ENCODE measurements around the gene MRPL48. TPM values are rescaled to one million over a fixed set of nuclear protein-coding genes. Genes with fewer than 3 reads are reported as not detected.
A peak's percentile ranks its signal among the peaks of the same experiment; 100 is the strongest.

The MRPL48 gene
- total and polyA plus RNA-seq, 2 of the 8 experiments (the other 6 are each of a cell fraction or from before 2014, with no cell fraction given), result 34.9 to 59.9 TPM

GRCh38 chr11:73875840-73876239, 88.2 kb downstream of the MRPL48 start:
- Histone ChIP-seq H3K18ac (ENCODE audit: extremely low read depth, low read length) (no peak overlapping the region), H3K27me3 (replicated peaks in 1 of 4; ENCODE audit: control insufficient read depth in 3 of 4, extremely low read depth in 1 of 4, insufficient read depth in 3 of 4, low read length in 3 of 4) (no peaks in the 10 kb centered on the region), H2AFZ (ENCODE audit: low read length) (no peak overlapping the region), H4K5ac (ENCODE audit: insufficient read length, low read depth, low read length) (peak overlapping the region; percentile 80), H4K20me1 (replicated peaks in 1 of 2; ENCODE audit: control insufficient read depth in 1 of 2, insufficient read depth in 2 of 2, low read length in 2 of 2) (peaks cover 5 to 6% of the 10 kb centered on the region in 2 experiments), H2BK12ac (ENCODE audit: low read depth, low read length) (no peak overlapping the region), H3K27ac (ENCODE audit: low read depth, low read length) (peak overlapping the region; percentile 89), H3K79me1 (ENCODE audit: low read depth, low read length) (peaks cover 15% of the 10 kb centered on the region), H3K23ac (ENCODE audit: insufficient read length) (no peak overlapping the region), H4K8ac (ENCODE audit: extremely low read depth, insufficient read depth, low read length) (no peak overlapping the region), H2BK20ac (ENCODE audit: low read length) (no peak overlapping the region), H3K4me1 (replicated peaks in 1 of 4; ENCODE audit: control insufficient read depth in 3 of 4, insufficient read depth in 4 of 4, low read length in 3 of 4) (peaks cover 4 to 10% (median 7%) of the 10 kb centered on the region in 4 experiments; a peak in 6 of 7 replicates), H3K79me2 (ENCODE audit: control insufficient read depth in 1 of 2, insufficient read depth in 2 of 2, low read length in 2 of 2) (peaks cover 6 to 40% of the 10 kb centered on the region in 2 experiments; a peak in 3 of 4 replicates), H3K14ac (ENCODE audit: insufficient read length) (no peak overlapping the region), H3K4ac (replicated peaks; ENCODE audit: insufficient read length, low read depth, low read length) (no peak overlapping the region), H3K9ac (replicated peaks in 1 of 4; ENCODE audit: extremely low read depth in 1 of 4, low read depth in 3 of 4, low read length in 3 of 4) (peak overlapping the region; percentile 73 to 97 (median 91)), H3K23me2 (ENCODE audit: low read depth, low read length) (peaks cover 10% of the 10 kb centered on the region; the same call in 1 of the 2 replicates), H2AK5ac (ENCODE audit: low read depth, low read length) (no peak overlapping the region), H2BK5ac (ENCODE audit: low read depth, low read length) (no peak overlapping the region), H3K4me2 (ENCODE audit: insufficient read depth in 1 of 2, low read depth in 2 of 2, low read length in 2 of 2) (peak overlapping the region; percentile 88 to 89), H3K36me3 (ENCODE audit: control insufficient read depth in 2 of 4, insufficient read depth in 4 of 4, low read length in 3 of 4) (peaks cover 14 to 52% (median 29%) of the 10 kb centered on the region in 4 experiments), H2BK120ac (replicated peaks; ENCODE audit: low read depth, low read length) (no peak overlapping the region), H2BK15ac (ENCODE audit: low read length) (no peak overlapping the region), H3K4me3 (ENCODE audit: extremely low read depth in 1 of 4, insufficient read depth in 2 of 4, low read depth in 3 of 4, low read length in 4 of 4) (peak overlapping the region; percentile 57 to 100 (median 89)), H3K9me3 (ENCODE audit: insufficient read depth in 2 of 2, low read depth in 1 of 2, low read length in 1 of 2) (no peaks in the 10 kb centered on the region), H3K56ac (replicated peaks; ENCODE audit: insufficient read length, low read depth, low read length) (no peak overlapping the region), H4K91ac (replicated peaks; ENCODE audit: insufficient read length, low read length) (no peak overlapping the region)
- FAIRE-seq (no peak), DNase-seq (ENCODE audit: low read depth in 1 of 2, low spot score in 2 of 2) (no peak)
- ChIA-PET CTCF (ENCODE audit: partially characterized antibody) (no interaction called here), POLR2A (ENCODE audit: partially characterized antibody) (interaction anchor here (0.7 to 7.8 kb wide), 5 partner anchors 9 to 36 kb away, joined by 3 to 55 read pairs (median 4); no protein-coding TSS in a partner anchor)
- no peak for TF ChIP-seq EZH2 (IDR thresholded peaks at IDR 0.05; ENCODE audit: low read depth, low read length, severe bottlenecking)
- TF ChIP-seq TEAD4 (IDR thresholded peaks at IDR 0.05; ENCODE audit: low read depth, low read length), result peak; percentile 83
- 0 out of 2 replicates have a peak, but pooled peaks have one; percentile 46 for TF ChIP-seq POLR2AphosphoS5 (IDR thresholded peaks at IDR 0.05; ENCODE audit: low read depth, low read length)
- 0 out of 2 replicates have a peak, but pooled peaks have one; percentile 18 for TF ChIP-seq KDM5A (IDR thresholded peaks at IDR 0.05; ENCODE audit: low read length)
- WGBS, 2 experiments (ENCODE audit: extremely low coverage in 1 of 2, insufficient coverage in 1 of 2, insufficient read length in 1 of 2, insufficient replicate concordance in 2 of 2, low coverage in 1 of 2, low lambda C conversion rate in 2 of 2, missing lambda C conversion rate in 1 of 2), result 32% methylated on average over 8 of the region's 8 CpGs; no CpG with 5 or more reads in 1 of the 2 experiments
